Stimulated activated effector memory CD8-positive, alpha-beta T cell treated with anti-CD3 and anti-CD28 coated beads, Interleukin-12 subunit alpha, Interleukin-12 subunit beta, amount 100 ng/mL, for 72 hours (primary cell): ENCODE measurements around the gene CLPTM1L.

ENCODE experiments used
- ATAC-seq: fragments of 150-1000 bp; cut with Tn5 transposase; 2 replicates; pipeline ENCODE4 v1.10.0; 2021
- DNase-seq, 2 donors: peaks; one replicate each; pipeline ENCODE4 v3.0.0; 2021 to 2022; ENCODE audit warnings: low spot score in 2 of 2
- H3K27ac Mint-ChIP-seq: one replicate; pipeline ENCODE4 v1.8.0; 2022; ENCODE audit warnings: mild to moderate bottlenecking, mixed read lengths
- H3K36me3 Mint-ChIP-seq: one replicate; pipeline ENCODE4 v1.8.0; 2022; ENCODE audit warnings: mild to moderate bottlenecking, mixed read lengths
- H3K4me1 Mint-ChIP-seq: one replicate; pipeline ENCODE4 v1.8.0; 2022; ENCODE audit warnings: mixed read lengths
- H3K4me3 Mint-ChIP-seq: one replicate; pipeline ENCODE4 v1.8.0; 2022; ENCODE audit warnings: mild to moderate bottlenecking, mixed read lengths
- H3K9me3 Mint-ChIP-seq: one replicate; pipeline ENCODE4 v1.8.0; 2022; ENCODE audit warnings: mixed read lengths

CLPTM1L gene

DNA sequence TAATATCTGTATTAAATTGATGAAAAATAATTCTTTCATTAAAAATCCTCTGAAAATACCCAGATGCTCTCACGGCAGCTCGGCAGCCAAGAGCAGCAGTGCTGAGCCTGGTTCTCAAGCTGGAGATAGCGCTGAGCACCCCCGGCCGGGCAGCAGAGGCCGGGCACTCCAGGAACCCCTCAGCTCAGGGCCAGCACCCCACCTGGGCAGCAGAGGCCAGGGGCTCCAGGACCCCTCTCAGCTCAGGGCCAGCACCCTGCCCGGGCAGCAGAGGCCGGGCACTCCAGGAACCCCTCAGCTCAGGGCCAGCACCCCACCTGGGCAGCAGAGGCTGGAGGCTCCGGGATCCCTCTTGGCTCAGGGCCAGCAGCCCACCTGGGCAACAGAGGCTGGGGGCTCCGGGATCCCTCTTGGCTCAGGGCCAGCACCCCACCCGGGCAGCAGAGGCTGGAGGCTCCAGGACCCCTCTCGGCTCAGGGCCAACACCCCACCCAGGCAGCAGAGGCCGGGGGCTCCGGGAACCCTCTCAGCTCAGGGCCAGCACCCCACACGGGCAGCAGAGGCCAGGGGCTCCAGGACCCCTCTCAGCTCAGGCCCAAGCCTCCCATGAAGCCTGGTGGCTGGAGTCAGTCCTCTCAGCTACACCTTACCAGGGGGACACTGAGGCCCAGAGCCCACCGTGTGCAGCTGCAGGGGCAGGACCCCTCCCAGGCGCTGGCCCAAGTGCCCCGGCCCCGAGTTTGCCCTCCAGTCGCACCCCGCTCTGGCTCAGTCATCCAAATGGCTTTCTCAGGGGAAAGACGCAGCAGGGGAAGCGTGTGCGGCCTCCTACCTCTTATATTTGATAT lies 21.7 kb downstream of the CLPTM1L start:
- Mint-ChIP-seq H3K9me3 (no peaks in the 10 kb centered on the region), H3K4me1 (peaks cover 17% of the 10 kb centered on the region), H3K36me3 (peaks cover 65% of the 10 kb centered on the region), H3K4me3 (no peak overlapping the region), H3K27ac (no peak overlapping the region)
- ATAC-seq: no peak
- DNase-seq: no peak

GRCh38 chr5:1322036-1322900 lies 22.6 kb downstream of the CLPTM1L start:
- H3K4me1 Mint-ChIP-seq: peaks cover 18% of the 10 kb centered on the region
- H3K27ac Mint-ChIP-seq: no peak overlapping the region
- peaks cover 74% of the 10 kb centered on the region for H3K36me3 Mint-ChIP-seq
- no peaks in the 10 kb centered on the region for H3K9me3 Mint-ChIP-seq
- no peak overlapping the region for H3K4me3 Mint-ChIP-seq
- peak; percentile 19 for ATAC-seq
- DNase-seq: no peak

DNA sequence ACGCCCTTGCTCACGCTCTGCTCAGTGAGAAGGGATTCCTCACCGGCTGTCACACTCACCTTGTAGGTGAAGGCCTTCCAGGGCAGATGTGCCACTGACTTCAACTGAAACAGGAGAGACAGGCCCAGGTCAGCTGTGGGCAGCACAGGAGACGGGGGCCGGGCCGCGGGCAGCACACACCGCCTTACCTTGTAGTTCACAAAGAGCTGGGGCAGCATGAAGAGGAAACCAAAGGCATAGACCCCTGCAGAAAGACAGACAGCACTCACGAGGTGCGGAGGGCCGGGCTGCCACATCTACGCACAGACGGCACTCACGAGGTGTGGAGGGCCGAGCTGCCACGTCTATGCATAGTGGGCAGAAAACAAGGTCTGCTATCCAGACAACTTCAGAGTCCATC lies 23.3 kb downstream of the CLPTM1L start:
- no peak for DNase-seq
- H3K4me1 Mint-ChIP-seq: peaks cover 18% of the 10 kb centered on the region
- H3K4me3 Mint-ChIP-seq: no peak overlapping the region
- no peak overlapping the region for H3K27ac Mint-ChIP-seq
- ATAC-seq: no peak
- peaks cover 74% of the 10 kb centered on the region for H3K36me3 Mint-ChIP-seq
- H3K9me3 Mint-ChIP-seq: no peaks in the 10 kb centered on the region

DNA sequence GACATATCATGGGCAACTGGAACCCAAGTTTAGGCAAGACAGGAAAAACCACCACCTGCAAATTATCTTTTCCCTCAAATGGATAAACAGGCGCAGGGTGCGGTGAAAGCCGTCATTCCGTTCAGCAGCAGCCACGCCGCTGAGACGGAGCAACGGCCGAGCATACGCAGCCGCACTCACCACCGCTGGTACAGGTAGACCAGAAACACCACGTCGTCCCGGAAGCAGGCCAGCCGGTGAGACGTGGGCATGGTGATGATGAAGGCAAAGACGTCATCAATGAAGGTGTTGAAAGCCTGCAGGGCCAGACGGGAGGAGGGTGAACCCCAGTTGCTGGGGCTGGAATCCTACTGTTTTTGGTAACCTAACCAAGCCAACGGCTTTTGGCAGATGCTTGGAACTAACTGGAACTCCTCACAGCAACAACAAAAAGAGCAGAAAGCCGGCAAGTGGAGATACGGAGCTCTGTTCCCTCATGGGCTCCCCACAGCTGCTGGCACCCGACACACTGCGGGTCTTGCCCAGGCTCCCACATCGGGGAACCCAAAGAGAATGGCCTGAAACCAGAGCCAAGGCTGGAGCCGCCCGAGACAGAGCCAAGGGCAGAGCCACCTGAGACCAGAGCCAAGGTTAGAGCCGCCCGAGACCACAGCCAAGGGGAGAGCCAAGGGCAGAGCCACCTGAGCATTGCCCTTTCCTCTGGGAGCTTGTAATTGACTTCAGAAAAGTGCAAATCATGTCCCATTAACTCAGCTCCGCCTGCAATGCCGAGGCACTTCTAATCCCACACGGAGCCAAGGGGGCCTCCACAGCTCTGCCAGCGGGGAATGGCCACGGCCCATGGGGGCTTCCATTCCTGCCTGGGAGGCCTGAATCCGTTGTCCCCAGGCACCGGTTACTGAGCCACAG lies 24.2 kb downstream of the CLPTM1L start:
- Mint-ChIP-seq H3K4me3 (no peak overlapping the region), H3K27ac (no peak overlapping the region), H3K4me1 (peaks cover 20% of the 10 kb centered on the region), H3K9me3 (no peaks in the 10 kb centered on the region), H3K36me3 (peaks cover 67% of the 10 kb centered on the region)
- DNase-seq: no peak
- ATAC-seq: no peak

GRCh38 chr5:1319436-1320256 lies 25.3 kb downstream of the CLPTM1L start:
- no peak for DNase-seq
- no peak for ATAC-seq
- no peaks in the 10 kb centered on the region for H3K9me3 Mint-ChIP-seq
- peaks cover 63% of the 10 kb centered on the region for H3K36me3 Mint-ChIP-seq
- H3K4me1 Mint-ChIP-seq: peaks cover 31% of the 10 kb centered on the region
- H3K27ac Mint-ChIP-seq: no peak overlapping the region
- no peak overlapping the region for H3K4me3 Mint-ChIP-seq

GRCh38 chr5:1318659-1319251 lies 26.1 kb downstream of the CLPTM1L start:
- Mint-ChIP-seq H3K9me3 (no peaks in the 10 kb centered on the region), H3K27ac (no peak overlapping the region)

GRCh38 chr5:1317921-1318565 lies 26.9 kb downstream of the CLPTM1L start:
- peak overlapping the region; percentile 64 for H3K27ac Mint-ChIP-seq
- ATAC-seq: no peak
- peaks cover 47% of the 10 kb centered on the region for H3K4me1 Mint-ChIP-seq
- no peaks in the 10 kb centered on the region for H3K9me3 Mint-ChIP-seq
- H3K36me3 Mint-ChIP-seq: peaks cover 55% of the 10 kb centered on the region
- no peak for DNase-seq
- no peak overlapping the region for H3K4me3 Mint-ChIP-seq

More at GRCh38 chr5:1318659-1319251, 26.1 kb downstream of the CLPTM1L start:
- H3K4me1 Mint-ChIP-seq: peaks cover 40% of the 10 kb centered on the region
- ATAC-seq: no peak
- H3K36me3 Mint-ChIP-seq: peaks cover 57% of the 10 kb centered on the region
- DNase-seq: no peak
- no peak overlapping the region for H3K4me3 Mint-ChIP-seq

GRCh38 chr5:1316588-1317340 lies 28.1 kb downstream of the CLPTM1L start:
- DNase-seq: no peak

DNA sequence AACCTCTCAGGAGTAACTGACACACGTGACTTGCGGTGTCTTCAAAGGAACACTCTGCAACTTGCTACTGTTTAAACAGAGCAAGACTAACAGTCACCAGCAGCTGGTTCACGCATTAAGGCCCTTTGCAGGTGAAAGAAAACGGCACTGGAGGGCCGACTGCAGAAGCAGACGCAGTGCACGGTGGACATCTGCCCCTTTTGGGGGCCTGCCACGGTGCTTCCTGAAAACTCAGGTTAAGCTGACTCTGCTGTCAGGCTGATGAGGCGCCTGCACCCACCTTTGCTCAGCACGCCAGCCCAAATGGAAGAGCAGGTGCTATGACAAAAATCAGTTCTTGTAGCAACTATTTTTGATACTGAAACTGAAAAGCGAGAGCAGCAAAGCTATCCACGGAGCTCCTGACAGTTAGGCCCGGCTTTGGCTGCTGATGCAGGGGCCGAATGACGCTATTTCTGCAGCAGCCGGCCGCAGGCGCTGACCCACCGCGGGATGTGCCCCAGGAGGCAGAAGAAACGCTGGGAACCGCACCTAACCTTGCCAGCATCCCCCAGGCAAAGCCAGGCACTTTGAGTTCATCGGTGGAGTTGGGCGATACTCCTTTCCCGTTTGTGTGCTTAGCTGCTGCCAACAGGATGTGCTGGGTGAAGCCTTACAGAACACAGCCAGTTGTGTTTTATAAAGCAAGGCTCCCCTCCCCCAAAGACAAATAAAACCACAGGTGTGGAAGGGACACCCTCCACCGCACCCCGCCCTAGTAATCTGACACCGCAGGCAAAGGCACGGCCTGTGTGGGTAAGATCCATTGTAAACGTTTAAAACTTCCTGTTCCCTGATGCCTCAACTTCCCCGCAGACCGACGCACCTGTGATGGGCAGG lies 29.0 kb downstream of the CLPTM1L start:
- Mint-ChIP-seq H3K36me3 (peaks cover 48% of the 10 kb centered on the region), H3K4me3 (peak overlapping the region; percentile 70), H3K27ac (peak overlapping the region; percentile 91), H3K4me1 (peaks cover 63% of the 10 kb centered on the region), H3K9me3 (no peaks in the 10 kb centered on the region)
- peak; percentile 61 for ATAC-seq
- DNase-seq: peak in 1 of 2 donors; percentile 69

More at GRCh38 chr5:1316588-1317340, 28.1 kb downstream of the CLPTM1L start:
- Mint-ChIP-seq H3K4me3 (peak overlapping the region; percentile 70), H3K9me3 (no peaks in the 10 kb centered on the region), H3K36me3 (peaks cover 48% of the 10 kb centered on the region), H3K4me1 (peaks cover 60% of the 10 kb centered on the region), H3K27ac (peak overlapping the region; percentile 91)
- peak; percentile 4 for ATAC-seq

- H3K36me3 Mint-ChIP-seq: peaks cover 43% of the 10 kb centered on the region
- no peaks in the 10 kb centered on the region for H3K9me3 Mint-ChIP-seq
- peak overlapping the region; percentile 70 for H3K4me3 Mint-ChIP-seq
- no peak overlapping the region for H3K27ac Mint-ChIP-seq
- DNase-seq (no peak), ATAC-seq (no peak)
- H3K4me1 Mint-ChIP-seq: peaks cover 63% of the 10 kb centered on the region
These were observed 29.7 kb downstream of the CLPTM1L start for GRCh38 chr5:1315018-1315708.

DNA sequence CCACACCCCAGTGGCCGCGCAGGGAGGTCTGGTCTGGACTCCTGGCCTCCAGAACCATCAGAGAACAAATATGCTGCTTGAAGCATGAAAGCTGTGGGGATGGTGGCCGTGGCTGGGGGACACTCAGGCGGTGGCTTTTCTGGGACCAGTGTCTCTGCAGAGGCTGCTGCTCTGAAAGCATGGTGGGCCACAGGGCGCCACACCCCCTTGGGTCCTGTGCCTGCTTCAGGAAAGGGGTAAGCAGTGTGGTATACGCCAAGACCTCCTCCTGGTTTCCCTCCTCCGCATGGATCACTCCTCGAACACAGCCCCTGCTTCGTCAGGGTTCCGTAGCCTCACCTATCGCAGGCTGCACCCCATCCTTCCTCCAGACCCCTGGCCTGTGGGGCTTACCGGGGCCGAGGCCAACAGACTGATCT lies 30.3 kb downstream of the CLPTM1L start:
- peak overlapping the region; percentile 70 for H3K4me3 Mint-ChIP-seq
- peaks cover 63% of the 10 kb centered on the region for H3K4me1 Mint-ChIP-seq
- no peaks in the 10 kb centered on the region for H3K9me3 Mint-ChIP-seq
- DNase-seq (no peak), ATAC-seq (no peak)
- peaks cover 37% of the 10 kb centered on the region for H3K36me3 Mint-ChIP-seq
- no peak overlapping the region for H3K27ac Mint-ChIP-seq
